GM12878 (cell line): ENCODE data around the gene TGFBI. TPM values are rescaled to one million over a fixed set of nuclear protein-coding genes. Genes with fewer than 3 reads are reported as not detected.

Experiments used
- ATAC-seq: fragments of 200-7000 bp; cut with Tn5 transposase; 3 replicates; pipeline ENCODE4 v1.9.1; 2020; ENCODE audit warnings: mild to moderate bottlenecking, moderate library complexity
- BruUV-seq: library from RNA; stranded (reverse); fragments of 400-500 nt; replicated peaks from 2 replicates; lab custom pipeline; 2021; lab: Mats Ljungman, UMichigan
- CTCF ChIA-PET: fragments of 300-600 bp; sonication (Branson Sonifier 250); formaldehyde crosslinking; extraction: SDS; loops from one replicate; lab custom pipeline; 2021; ENCODE audit warnings: inconsistent platforms; lab: Yijun Ruan, JAX
- POLR2A ChIA-PET: fragments of 350-600 bp; formaldehyde crosslinking; extraction: SDS; loops from one replicate; lab custom pipeline; 2021; ENCODE audit warnings: inconsistent platforms; lab: Charles Lee
- RAD21 ChIA-PET: fragments of 300-600 bp; sonication (Branson Sonifier 250); formaldehyde crosslinking; loops from one replicate; lab custom pipeline; 2023; ENCODE audit warnings: antibody characterized with exemption; ENCODE audit not compliant: unreplicated experiment; lab: Charles Lee
- SMC1A ChIA-PET: fragments of 300-600 bp; sonication (Branson Sonifier 250); formaldehyde crosslinking; loops from one replicate; lab custom pipeline; 2023; ENCODE audit not compliant: unreplicated experiment, uncharacterized antibody; lab: Charles Lee
- DNase-seq: peaks from one replicate; pipeline ENCODE4 v3.0.0-alpha.2; 2011; ENCODE audit warnings: low read depth, low spot score
- FAIRE-seq: peaks from 3 replicates; lab custom pipeline; 2011; peaks lifted over from hg19 to GRCh38; lab: Jason Lieb, UNC
- H2AFZ ChIP-seq: 2 replicates; pipeline ENCODE4 v1.6.0; 2011; ENCODE audit warnings: low read depth, low read length, control low read depth; ENCODE audit not compliant: control insufficient read depth
- H3K27ac ChIP-seq: 2 replicates; pipeline ENCODE4 v1.5.1; 2011; ENCODE audit warnings: control low read depth; ENCODE audit not compliant: control insufficient read depth, insufficient read depth
- H3K27me3 ChIP-seq, 2 experiments: replicated peaks in 1 of 2; 2 replicates each; pipeline versions ENCODE4 v1.6.0 to v1.6.1; 2011; ENCODE audit warnings: low read length in 1 of 2; ENCODE audit not compliant: control insufficient read depth in 2 of 2, insufficient read depth in 2 of 2
- H3K36me3 ChIP-seq, 2 experiments: 2 replicates each; pipeline ENCODE4 v1.5.1; 2011; ENCODE audit warnings: low read length in 1 of 2; ENCODE audit not compliant: control insufficient read depth in 2 of 2, insufficient read depth in 2 of 2
- H3K4me1 ChIP-seq: 2 replicates; pipeline ENCODE4 v1.6.1; 2011; ENCODE audit warnings: mild to moderate bottlenecking, low read length, moderate library complexity, mixed read lengths; ENCODE audit not compliant: control insufficient read depth, insufficient read depth
- H3K4me2 ChIP-seq: 2 replicates; pipeline ENCODE4 v1.6.0; 2011; ENCODE audit warnings: control low read depth; ENCODE audit not compliant: control insufficient read depth, insufficient read depth
- H3K4me3 ChIP-seq: fragments of 200-600 bp; sonication (generic); 2 replicates; pipeline ENCODE4 v1.5.1; 2016
- H3K79me2 ChIP-seq: 2 replicates; pipeline ENCODE4 v1.6.0; 2011; ENCODE audit warnings: low read length; ENCODE audit not compliant: control insufficient read depth, insufficient read depth
- H3K9ac ChIP-seq: 2 replicates; pipeline ENCODE4 v1.8.0; 2011; ENCODE audit warnings: low read length, control low read depth, mixed read lengths; ENCODE audit not compliant: control insufficient read depth, insufficient read depth
- H3K9me3 ChIP-seq: replicated peaks from 3 replicates; pipeline ENCODE4 v1.5.1; 2011; ENCODE audit warnings: mild to moderate bottlenecking, low read length; ENCODE audit not compliant: control insufficient read depth, insufficient read depth
- H4K20me1 ChIP-seq: 2 replicates; pipeline ENCODE4 v1.6.0; 2011; ENCODE audit not compliant: control insufficient read depth, insufficient read depth
- BACH1 ChIP-seq: fragments of 450-650 bp; IDR thresholded peaks from 2 replicates; pipeline ENCODE4 v1.6.1; 2017; ENCODE audit warnings: mild to moderate bottlenecking, borderline replicate concordance
- CHD2 ChIP-seq: IDR thresholded peaks from 2 replicates; pipeline ENCODE4 v1.6.1; 2011; ENCODE audit warnings: low read depth, low read length, improper control_type of control experiment, borderline replicate concordance
- CREB1 ChIP-seq: IDR thresholded peaks from 2 replicates; pipeline ENCODE4 v1.6.1; 2012; ENCODE audit warnings: low read depth, mild to moderate bottlenecking, inconsistent platforms
- E2F8 ChIP-seq: fragments of 450-650 bp; IDR thresholded peaks from 2 replicates; pipeline ENCODE4 v1.6.1; 2018; ENCODE audit warnings: mild to moderate bottlenecking, low read depth, moderate library complexity; ENCODE audit not compliant: partially characterized antibody
- FOS ChIP-seq: IDR thresholded peaks from 3 replicates; pipeline ENCODE4 v1.6.1; 2011; ENCODE audit warnings: borderline replicate concordance; ENCODE audit not compliant: insufficient read length; ENCODE audit errors: extremely low read depth
- GATAD2B ChIP-seq: fragments of 450-650 bp; conservative IDR thresholded peaks from 2 replicates; pipeline ENCODE4 v1.6.1; 2017; ENCODE audit warnings: low read depth, mild to moderate bottlenecking, moderate library complexity
- KAT2A ChIP-seq: conservative IDR thresholded peaks from 2 replicates; pipeline ENCODE4 v1.6.1; 2011; ENCODE audit warnings: low read depth, low read length; ENCODE audit not compliant: control insufficient read depth
- MTA3 ChIP-seq: IDR thresholded peaks from 2 replicates; pipeline ENCODE4 v1.6.1; 2012; ENCODE audit warnings: low read length, inconsistent platforms, borderline replicate concordance
- NFIC ChIP-seq: IDR thresholded peaks from 2 replicates; pipeline ENCODE4 v1.6.1; 2012; ENCODE audit warnings: low read depth, mild to moderate bottlenecking, inconsistent platforms, low read length, moderate library complexity
- NFYB ChIP-seq: IDR thresholded peaks from 2 replicates; pipeline ENCODE4 v1.6.1; 2011; ENCODE audit warnings: low read depth, mild to moderate bottlenecking, low read length, improper control_type of control experiment, moderate library complexity; ENCODE audit not compliant: insufficient read depth
- NR2C1 ChIP-seq: fragments of 450-650 bp; IDR thresholded peaks from 2 replicates; pipeline ENCODE4 v1.6.1; 2017; ENCODE audit warnings: antibody characterized with exemption, mild to moderate bottlenecking, moderate library complexity
- PML ChIP-seq: IDR thresholded peaks from 2 replicates; pipeline ENCODE4 v1.6.1; 2012; ENCODE audit warnings: low read length, inconsistent platforms
- RAD51 ChIP-seq: fragments of 450-650 bp; IDR thresholded peaks from 2 replicates; pipeline ENCODE4 v1.6.1; 2016; ENCODE audit warnings: moderate library complexity, mild to moderate bottlenecking, inconsistent platforms
- RB1 ChIP-seq: fragments of 450-650 bp; formaldehyde crosslinking; IDR thresholded peaks from 2 replicates; pipeline ENCODE4 v1.6.1; 2017; ENCODE audit warnings: mild to moderate bottlenecking, borderline replicate concordance
- RELB ChIP-seq: fragments of 450-650 bp; IDR thresholded peaks from 2 replicates; pipeline ENCODE4 v1.6.1; 2017; ENCODE audit warnings: low read depth, mild to moderate bottlenecking, moderate library complexity
- SIN3A ChIP-seq: IDR thresholded peaks from 2 replicates; pipeline ENCODE4 v1.6.1; 2012; ENCODE audit warnings: low read depth, low read length, improper control_type of control experiment
- SMAD1 ChIP-seq: fragments of 450-650 bp; IDR thresholded peaks from 2 replicates; pipeline ENCODE4 v1.6.1; 2018; ENCODE audit warnings: mild to moderate bottlenecking, low read depth; ENCODE audit not compliant: partially characterized antibody
- SMAD5 ChIP-seq: IDR thresholded peaks from 2 replicates; pipeline ENCODE4 v1.6.1; 2016; ENCODE audit warnings: antibody characterized with exemption, low read depth
- SP1 ChIP-seq: IDR thresholded peaks from one replicate; pipeline ENCODE4 v1.6.1; 2011; ENCODE audit warnings: low read depth, low read length
- ZZZ3 ChIP-seq: IDR thresholded peaks from 2 replicates; pipeline ENCODE4 v1.6.1; 2011; ENCODE audit warnings: low read depth; ENCODE audit not compliant: control insufficient read depth, insufficient read length
- WGBS: methylation state at CpG from one replicate; pipeline ENCODE4 v1.1.6; 2016; ENCODE audit warnings: low lambda C conversion rate; ENCODE audit not compliant: insufficient replicate concordance, insufficient coverage; ENCODE audit errors: missing lambda C conversion rate; 5-methylcytosine and 5-hydroxymethylcytosine counted together
- in situ Hi-C: fragments of 300-500 bp; cut with MboI; formaldehyde crosslinking; loops from 9 replicates; pipeline ENCODE4 v1.14.3; 2018; ENCODE audit warnings: mixed read lengths
- intact Hi-C: fragments of 100-400 bp; cut with micrococcal nuclease; formaldehyde crosslinking; loops from one replicate; pipeline ENCODE4 v1.14.2; 2022; ENCODE audit not compliant: unreplicated experiment
- polyA plus RNA-seq, 11 experiments: library from polyadenylated mRNA; depleted of rRNA in 4 of 11; unstranded in 6 of 11; stranded (reverse) in 5 of 11; fragments of >200 nt; fragmentation: Nextera tagmentation in 4 of 11; fragmentation: Illumina TruSeq in 1 of 11; extraction: Ambion mirVana in 4 of 11; extraction: Trizol in 1 of 11; gene quantifications; 1 replicate in 1 of 11; 2 replicates in 10 of 11; pipeline versions ENCODE4 v1.2.1 to v1.2.3, GENCODE V29; 2011 to 2016; ENCODE audit warnings: inconsistent platforms in 2 of 11, missing spikeins in 2 of 11, low read depth in 1 of 11
- total RNA-seq, 4 experiments: library from RNA; depleted of rRNA in 3 of 4; stranded (reverse); fragments of >200 nt in 3 of 4; fragmentation: Illumina TruSeq in 1 of 4; extraction: Trizol in 1 of 4; gene quantifications; 2 replicates each; pipeline versions ENCODE4 v1.2.1 to v1.2.3, GENCODE V29; 2013 to 2021

Gene TGFBI
- total and polyA plus RNA-seq, 10 of the 15 experiments (the other 5 are each of a cell fraction or from before 2014, with no cell fraction given), result 0.12 to 1.8 (median 0.19) TPM

DNA sequence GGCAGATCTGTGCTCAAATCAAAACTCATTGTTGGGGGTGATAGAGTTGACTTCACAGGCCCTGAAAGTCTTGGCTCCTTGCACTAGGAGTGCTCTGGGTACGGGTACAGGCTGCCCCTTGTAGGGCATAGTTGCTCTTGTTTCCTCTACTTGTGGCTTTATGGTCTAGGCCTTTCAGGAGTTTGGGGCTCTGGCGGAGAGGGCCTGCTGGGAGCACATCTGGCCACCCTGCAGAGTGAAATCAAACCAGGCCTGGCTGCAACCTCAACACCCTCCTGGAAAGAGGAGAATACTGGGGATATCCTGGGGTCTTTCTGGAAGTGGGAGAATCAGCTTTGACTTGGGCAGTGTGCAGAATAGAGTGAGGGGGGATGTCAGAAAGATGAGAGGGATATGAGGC is 1.5 kb downstream of the TGFBI start:
- no TSS peak for BruUV-seq
- no peak for ATAC-seq
- H3K9me3 ChIP-seq, result no peaks in the 10 kb centered on the region
- no peaks in the 10 kb centered on the region; a peak in 1 of 4 replicates for H3K27me3 ChIP-seq
- no peak overlapping the region for H3K27ac ChIP-seq
- no peaks in the 10 kb centered on the region for H3K36me3 ChIP-seq
- H3K4me3 ChIP-seq, result no peak overlapping the region
- no peak overlapping the region for H3K4me2 ChIP-seq
- 26% methylated on average over 2 of the region's 2 CpGs for WGBS
- ChIA-PET POLR2A (no interaction called here), SMC1A (no interaction called here), RAD21 (no interaction called here), CTCF (interaction anchor here (1.4 to 3.3 kb wide), 4 partner anchors 32 to 143 kb away, joined by 3 to 10 read pairs (median 6); no protein-coding TSS in a partner anchor)
- H2AFZ ChIP-seq, result no peak overlapping the region
- H3K4me1 ChIP-seq, result peaks cover 11% of the 10 kb centered on the region; the same call in 1 of the 2 replicates
- no peaks in the 10 kb centered on the region for H4K20me1 ChIP-seq
- H3K79me2 ChIP-seq, result no peaks in the 10 kb centered on the region
- TF ChIP-seq PML (no peak), BACH1 (no peak), E2F8 (no peak), SMAD1 (no peak), CHD2 (no peak), NR2C1 (no peak), SP1 (no peak), RAD51 (no peak), SMAD5 (no peak), MTA3 (no peak), GATAD2B (no peak), KAT2A (no peak), SIN3A (no peak), CREB1 (no peak), RELB (no peak), NFYB (no peak), ZZZ3 (no peak), FOS (no peak), NFIC (no peak), RB1 (no peak)
- TF ChIP-seq, all 136 proteins: peak for 0
- FAIRE-seq (no peak), DNase-seq (no peak)
- H3K9ac ChIP-seq, result no peak overlapping the region
- intact Hi-C loops, result no loop called here
- in situ Hi-C loops, result no loop called here
